GM12878 (cell line): ENCODE results near the gene ZNF791. TPM values are rescaled to one million over a fixed set of nuclear protein-coding genes. Genes with fewer than 3 reads are reported as not detected.

Experiments
- BHLHE40 ChIP-seq, 2 experiments: fragments of 450-650 bp in 1 of 2; IDR thresholded peaks; 2 replicates each; pipeline ENCODE4 v1.6.1; 2011 to 2017; ENCODE audit warnings: low read depth in 2 of 2, borderline replicate concordance in 1 of 2, improper control_type of control experiment in 1 of 2, low read length in 1 of 2, mild to moderate bottlenecking in 1 of 2
- CBFB ChIP-seq: IDR thresholded peaks from 2 replicates; pipeline ENCODE4 v1.6.1; 2016; ENCODE audit warnings: antibody characterized with exemption, low read depth
- CHD4 ChIP-seq: fragments of 200-600 bp; sonication (generic); IDR thresholded peaks from 2 replicates; pipeline ENCODE4 v1.6.1; 2016; ENCODE audit warnings: mild to moderate bottlenecking
- EGR1 ChIP-seq, 2 experiments: IDR thresholded peaks; 1 replicate in 1 of 2; 2 replicates in 1 of 2; pipeline ENCODE4 v1.6.1; 2011 to 2012; ENCODE audit warnings: low read depth in 2 of 2, low read length in 2 of 2, borderline replicate concordance in 1 of 2, mild to moderate bottlenecking in 1 of 2, moderate library complexity in 1 of 2
- ELK1 ChIP-seq: IDR thresholded peaks from 2 replicates; pipeline ENCODE4 v1.6.1; 2012; ENCODE audit warnings: low read depth, low read length, improper control_type of control experiment
- EZH2 ChIP-seq: IDR thresholded peaks from 2 replicates; pipeline ENCODE4 v1.6.1; 2012; ENCODE audit warnings: low read depth, mild to moderate bottlenecking, control low read depth, inconsistent platforms, low read length, borderline replicate concordance; ENCODE audit not compliant: control insufficient read depth
- HCFC1 ChIP-seq: fragments of 150-350 bp; IDR thresholded peaks from 2 replicates; pipeline ENCODE4 v1.6.1; 2014; ENCODE audit warnings: low read length
- KLF5 ChIP-seq: fragments of 450-650 bp; IDR thresholded peaks from 2 replicates; pipeline ENCODE4 v1.6.1; 2014; ENCODE audit warnings: mild to moderate bottlenecking; ENCODE audit not compliant: partially characterized antibody
- MEF2B ChIP-seq: fragments of 450-650 bp; IDR thresholded peaks from 2 replicates; pipeline ENCODE4 v1.6.1; 2018; ENCODE audit warnings: mild to moderate bottlenecking, moderate library complexity; ENCODE audit not compliant: partially characterized antibody, poor library complexity, severe bottlenecking
- NR2C1 ChIP-seq: fragments of 450-650 bp; IDR thresholded peaks from 2 replicates; pipeline ENCODE4 v1.6.1; 2017; ENCODE audit warnings: antibody characterized with exemption, mild to moderate bottlenecking, moderate library complexity
- NR2F1 ChIP-seq: fragments of 450-650 bp; conservative IDR thresholded peaks from 2 replicates; pipeline ENCODE4 v1.6.1; 2017; ENCODE audit warnings: mild to moderate bottlenecking
- PAX5 ChIP-seq: IDR thresholded peaks from 2 replicates; pipeline ENCODE4 v1.6.1; 2011; ENCODE audit warnings: low read depth, low read length, borderline replicate concordance
- PAX8 ChIP-seq: fragments of 450-650 bp; IDR thresholded peaks from 2 replicates; pipeline ENCODE4 v1.6.1; 2017; ENCODE audit warnings: mild to moderate bottlenecking, moderate library complexity
- POLR2A ChIP-seq: IDR thresholded peaks from 2 replicates; pipeline ENCODE4 v1.6.1; 2011; ENCODE audit warnings: low read depth, mild to moderate bottlenecking, low read length
- POLR2AphosphoS2 ChIP-seq: IDR thresholded peaks from 2 replicates; pipeline ENCODE4 v1.6.1; 2011; ENCODE audit warnings: low read depth, mild to moderate bottlenecking, low read length, improper control_type of control experiment, moderate library complexity
- RELB ChIP-seq: fragments of 450-650 bp; IDR thresholded peaks from 2 replicates; pipeline ENCODE4 v1.6.1; 2017; ENCODE audit warnings: low read depth, mild to moderate bottlenecking, moderate library complexity
- RUNX3 ChIP-seq: IDR thresholded peaks from 2 replicates; pipeline ENCODE4 v1.6.1; 2012; ENCODE audit warnings: low read length, inconsistent platforms
- SMC3 ChIP-seq: IDR thresholded peaks from 2 replicates; pipeline ENCODE4 v1.6.1; 2011; ENCODE audit warnings: low read length, improper control_type of control experiment, borderline replicate concordance
- TAF1 ChIP-seq: IDR thresholded peaks from 2 replicates; pipeline ENCODE4 v1.6.1; 2011; ENCODE audit warnings: mild to moderate bottlenecking, low read depth, low read length, borderline replicate concordance
- TCF7 ChIP-seq: IDR thresholded peaks from 2 replicates; pipeline ENCODE4 v1.6.1; 2014; ENCODE audit warnings: antibody characterized with exemption, borderline replicate concordance
- USF2 ChIP-seq: IDR thresholded peaks from 2 replicates; pipeline ENCODE4 v1.6.1; 2011; ENCODE audit warnings: low read depth, low read length, improper control_type of control experiment, borderline replicate concordance
- ZNF24 ChIP-seq: fragments of 450-650 bp; IDR thresholded peaks from 2 replicates; pipeline ENCODE4 v1.6.1; 2017; ENCODE audit warnings: antibody characterized with exemption, mild to moderate bottlenecking
- ZNF622 ChIP-seq: fragments of 450-650 bp; IDR thresholded peaks from 2 replicates; pipeline ENCODE4 v1.6.1; 2017; ENCODE audit warnings: mild to moderate bottlenecking, inconsistent platforms
- polyA plus RNA-seq, 11 experiments: library from polyadenylated mRNA; depleted of rRNA in 4 of 11; unstranded in 6 of 11; stranded (reverse) in 5 of 11; fragments of >200 nt; fragmentation: Nextera tagmentation in 4 of 11; fragmentation: Illumina TruSeq in 1 of 11; extraction: Ambion mirVana in 4 of 11; extraction: Trizol in 1 of 11; gene quantifications; 1 replicate in 1 of 11; 2 replicates in 10 of 11; pipeline versions ENCODE4 v1.2.1 to v1.2.3, GENCODE V29; 2011 to 2016; ENCODE audit warnings: inconsistent platforms in 2 of 11, missing spikeins in 2 of 11, low read depth in 1 of 11
- total RNA-seq, 4 experiments: library from RNA; depleted of rRNA in 3 of 4; stranded (reverse); fragments of >200 nt in 3 of 4; fragmentation: Illumina TruSeq in 1 of 4; extraction: Trizol in 1 of 4; gene quantifications; 2 replicates each; pipeline versions ENCODE4 v1.2.1 to v1.2.3, GENCODE V29; 2013 to 2021
- TF ChIP-seq, protein P1 (sequence below): IDR thresholded peaks from 2 replicates; pipeline ENCODE4 v1.6.1; 2011; ENCODE audit warnings: borderline replicate concordance, low read depth, mild to moderate bottlenecking, moderate library complexity, low read length; ENCODE audit not compliant: insufficient read depth, poor library complexity, severe bottlenecking
- TF ChIP-seq, protein P2 (sequence below): fragments of 450-650 bp; IDR thresholded peaks from 2 replicates; pipeline ENCODE4 v1.6.1; 2017; ENCODE audit warnings: mild to moderate bottlenecking

The ZNF791 gene
- total and polyA plus RNA-seq, 10 of the 15 experiments (the other 5 are each of a cell fraction or from before 2014, with no cell fraction given), result 7.5 to 24.0 (median 11.8) TPM

- 0 out of 2 replicates have a peak, but pooled peaks have one; percentile 37 for TF ChIP-seq RELB
- peak; percentile 49 to 76; a peak in 3 of 4 replicates for TF ChIP-seq BHLHE40 (IDR thresholded peaks at IDR 0.05; ENCODE audit: borderline replicate concordance in 1 of 2, low read depth in 2 of 2, low read length in 1 of 2)
- no peak for TF ChIP-seq PAX8
- TF ChIP-seq EGR1 (IDR thresholded peaks at IDR 0.05; ENCODE audit: borderline replicate concordance in 1 of 2, low read depth in 2 of 2, low read length in 2 of 2), result no peak
- TF ChIP-seq EZH2, result no peak
- no peak for TF ChIP-seq SMC3
- TF ChIP-seq POLR2AphosphoS2, result no peak
- no peak for TF ChIP-seq CHD4
- TF ChIP-seq NR2C1, result no peak
- TF ChIP-seq POLR2A, result no peak
- 0 out of 2 replicates have a peak, but pooled peaks have one; percentile 19 for TF ChIP-seq NR2F1
- no peak for TF ChIP-seq TCF7
- no peak for TF ChIP-seq ZNF24
- peak; percentile 73 for TF ChIP-seq USF2
- TF ChIP-seq ELK1, result no peak
- TF ChIP-seq KLF5, result no peak
- TF ChIP-seq CBFB, result no peak
- no peak for TF ChIP-seq HCFC1
- TF ChIP-seq RUNX3, result peak; percentile 29
- TF ChIP-seq TAF1, result no peak
- no peak for TF ChIP-seq PAX5
- TF ChIP-seq, protein P1, sequence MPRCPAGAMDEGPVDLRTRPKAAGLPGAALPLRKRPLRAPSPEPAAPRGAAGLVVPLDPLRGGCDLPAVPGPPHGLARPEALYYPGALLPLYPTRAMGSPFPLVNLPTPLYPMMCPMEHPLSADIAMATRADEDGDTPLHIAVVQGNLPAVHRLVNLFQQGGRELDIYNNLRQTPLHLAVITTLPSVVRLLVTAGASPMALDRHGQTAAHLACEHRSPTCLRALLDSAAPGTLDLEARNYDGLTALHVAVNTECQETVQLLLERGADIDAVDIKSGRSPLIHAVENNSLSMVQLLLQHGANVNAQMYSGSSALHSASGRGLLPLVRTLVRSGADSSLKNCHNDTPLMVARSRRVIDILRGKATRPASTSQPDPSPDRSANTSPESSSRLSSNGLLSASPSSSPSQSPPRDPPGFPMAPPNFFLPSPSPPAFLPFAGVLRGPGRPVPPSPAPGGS, result no peak
- no peak for TF ChIP-seq ZNF622
- TF ChIP-seq MEF2B, result peak; percentile 47
- TF ChIP-seq, protein P2, sequence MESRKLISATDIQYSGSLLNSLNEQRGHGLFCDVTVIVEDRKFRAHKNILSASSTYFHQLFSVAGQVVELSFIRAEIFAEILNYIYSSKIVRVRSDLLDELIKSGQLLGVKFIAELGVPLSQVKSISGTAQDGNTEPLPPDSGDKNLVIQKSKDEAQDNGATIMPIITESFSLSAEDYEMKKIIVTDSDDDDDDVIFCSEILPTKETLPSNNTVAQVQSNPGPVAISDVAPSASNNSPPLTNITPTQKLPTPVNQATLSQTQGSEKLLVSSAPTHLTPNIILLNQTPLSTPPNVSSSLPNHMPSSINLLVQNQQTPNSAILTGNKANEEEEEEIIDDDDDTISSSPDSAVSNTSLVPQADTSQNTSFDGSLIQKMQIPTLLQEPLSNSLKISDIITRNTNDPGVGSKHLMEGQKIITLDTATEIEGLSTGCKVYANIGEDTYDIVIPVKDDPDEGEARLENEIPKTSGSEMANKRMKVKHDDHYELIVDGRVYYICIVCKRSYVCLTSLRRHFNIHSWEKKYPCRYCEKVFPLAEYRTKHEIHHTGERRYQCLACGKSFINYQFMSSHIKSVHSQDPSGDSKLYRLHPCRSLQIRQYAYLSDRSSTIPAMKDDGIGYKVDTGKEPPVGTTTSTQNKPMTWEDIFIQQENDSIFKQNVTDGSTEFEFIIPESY, result no peak
These were observed 36.7 kb upstream of the ZNF791 start (continued) for GRCh38 chr19:12574036-12574435.
